Neuronal stem cell (in vitro differentiated cells): ENCODE results near the gene ITPR1.

Source experiments
- DNase-seq: peaks from one replicate; pipeline ENCODE4 v3.0.0-alpha.2; 2013; ENCODE audit warnings: low spot score
- H2AFZ ChIP-seq: one replicate; pipeline ENCODE4 v1.6.1; 2013; ENCODE audit warnings: mild to moderate bottlenecking, low read length, inconsistent platforms
- H2AK5ac ChIP-seq: 2 replicates; pipeline ENCODE4 v1.6.1; 2013; ENCODE audit warnings: low read depth, mild to moderate bottlenecking, inconsistent platforms, low read length, moderate library complexity, mixed read lengths
- H2BK120ac ChIP-seq: 2 replicates; pipeline ENCODE4 v1.6.1; 2013; ENCODE audit warnings: low read depth, mild to moderate bottlenecking, inconsistent platforms, low read length, moderate library complexity, mixed read lengths
- H2BK12ac ChIP-seq: one replicate; pipeline ENCODE4 v1.6.1; 2013; ENCODE audit warnings: low read length, inconsistent platforms
- H2BK15ac ChIP-seq: 2 replicates; pipeline ENCODE4 v1.6.1; 2013; ENCODE audit warnings: mild to moderate bottlenecking, low read length, inconsistent platforms, mixed read lengths
- H2BK5ac ChIP-seq: one replicate; pipeline ENCODE4 v1.6.1; 2013; ENCODE audit warnings: inconsistent platforms, mild to moderate bottlenecking, low read length, moderate library complexity
- H3K14ac ChIP-seq: one replicate; pipeline ENCODE4 v1.6.1; 2013; ENCODE audit warnings: low read length, inconsistent platforms
- H3K18ac ChIP-seq: 2 replicates; pipeline ENCODE4 v1.6.1; 2013; ENCODE audit warnings: low read length, inconsistent platforms
- H3K23ac ChIP-seq: 2 replicates; pipeline ENCODE4 v1.6.1; 2013; ENCODE audit warnings: low read depth, mild to moderate bottlenecking, mixed read lengths, low read length, inconsistent platforms; ENCODE audit not compliant: poor library complexity
- H3K27ac ChIP-seq: replicated peaks from 3 replicates; pipeline ENCODE4 v1.5.1; 2013; ENCODE audit warnings: low read length, inconsistent platforms
- H3K27me3 ChIP-seq, 3 experiments: 2 replicates each; pipeline ENCODE4 v1.6.1; 2013; ENCODE audit warnings: low read length in 3 of 3, mild to moderate bottlenecking in 2 of 3, inconsistent platforms in 1 of 3, low read depth in 1 of 3, mixed read lengths in 1 of 3, moderate library complexity in 1 of 3; ENCODE audit not compliant: control insufficient read depth in 3 of 3, insufficient read depth in 3 of 3
- H3K36me3 ChIP-seq, 2 donors: replicated peaks in 1 of 2; 2 replicates each; pipeline ENCODE4 v1.6.1; 2013; ENCODE audit warnings: low read length in 2 of 2; ENCODE audit not compliant: control insufficient read depth in 2 of 2, insufficient read depth in 2 of 2
- H3K4ac ChIP-seq: 2 replicates; pipeline ENCODE4 v1.6.1; 2013; ENCODE audit warnings: inconsistent platforms, mild to moderate bottlenecking, low read length, moderate library complexity
- H3K4me1 ChIP-seq, 2 donors: 1 replicate in 1 of 2; 2 replicates in 1 of 2; pipeline ENCODE4 v1.6.1; 2013; ENCODE audit warnings: low read length in 2 of 2, low read depth in 1 of 2; ENCODE audit not compliant: control insufficient read depth in 2 of 2, insufficient read depth in 1 of 2
- H3K4me2 ChIP-seq: one replicate; pipeline ENCODE4 v1.6.1; 2013; ENCODE audit warnings: mild to moderate bottlenecking, low read length, inconsistent platforms; ENCODE audit not compliant: insufficient read depth, poor library complexity, severe bottlenecking
- H3K4me3 ChIP-seq, 2 donors: 2 replicates each; pipeline ENCODE4 v1.5.1; 2013; ENCODE audit warnings: low read length in 2 of 2, mild to moderate bottlenecking in 2 of 2, inconsistent platforms in 1 of 2, moderate library complexity in 1 of 2
- H3K79me1 ChIP-seq: one replicate; pipeline ENCODE4 v1.6.1; 2013; ENCODE audit warnings: low read depth, mild to moderate bottlenecking, inconsistent platforms, low read length, moderate library complexity
- H3K9ac ChIP-seq: one replicate; pipeline ENCODE4 v1.6.1; 2013; ENCODE audit warnings: mild to moderate bottlenecking, low read depth, low read length, inconsistent platforms; ENCODE audit not compliant: poor library complexity
- H3K9me3 ChIP-seq, 2 donors: replicated peaks in 1 of 2; 2 replicates each; pipeline versions ENCODE3 to v1.6.1; 2013; ENCODE audit warnings: low read length in 2 of 2, mild to moderate bottlenecking in 2 of 2, inconsistent platforms in 1 of 2, low read depth in 1 of 2, mixed read lengths in 1 of 2, moderate library complexity in 1 of 2; ENCODE audit not compliant: control insufficient read depth in 2 of 2, insufficient read depth in 1 of 2
- H4K8ac ChIP-seq: one replicate; pipeline ENCODE4 v1.6.1; 2013; ENCODE audit warnings: low read depth, mild to moderate bottlenecking, inconsistent platforms, low read length, moderate library complexity
- H4K91ac ChIP-seq: one replicate; pipeline ENCODE4 v1.6.1; 2013; ENCODE audit warnings: low read length, low read depth, mild to moderate bottlenecking, inconsistent platforms; ENCODE audit not compliant: poor library complexity
- WGBS, 2 donors: extraction: QIAGEN DNeasy Blood & Tissue Kit; methylation state at CpG; one replicate each; pipeline ENCODE4 v1.1.7; 2013; ENCODE audit warnings: missing lambda C conversion rate in 2 of 2, mixed read lengths in 1 of 2; ENCODE audit not compliant: insufficient read length in 2 of 2, insufficient replicate concordance in 1 of 2; ENCODE audit errors: extremely low coverage in 2 of 2; 5-methylcytosine and 5-hydroxymethylcytosine counted together

The ITPR1 gene

GRCh38 chr3:4865714-4866113 is 372.6 kb downstream of the ITPR1 start:
- no peak overlapping the region for H4K91ac ChIP-seq
- H3K4ac ChIP-seq = no peak overlapping the region
- H2BK15ac ChIP-seq = no peak overlapping the region
- no peak overlapping the region for H3K9ac ChIP-seq
- H3K23ac ChIP-seq = no peak overlapping the region
- H3K79me1 ChIP-seq = no peaks in the 10 kb centered on the region
- no peak overlapping the region for H2BK12ac ChIP-seq
- H3K9me3 ChIP-seq = peaks cover 0 to 1% of the 10 kb centered on the region in 2 donors
- H4K8ac ChIP-seq = no peak overlapping the region
- H3K4me2 ChIP-seq = no peak overlapping the region
- DNase-seq = no peak
- H2BK120ac ChIP-seq = no peak overlapping the region
- no peak overlapping the region for H2AK5ac ChIP-seq
- no CpG with 5 or more reads among the region's 2 CpGs for WGBS, 2 donors
- no peak overlapping the region for H3K4me3 ChIP-seq
- H2BK5ac ChIP-seq = no peak overlapping the region
- H3K27me3 ChIP-seq = peaks cover 0 to 3% (median 0%) of the 10 kb centered on the region in 3 experiments
- H3K18ac ChIP-seq = no peak overlapping the region
- no peak overlapping the region for H3K27ac ChIP-seq
- H3K36me3 ChIP-seq = no peaks in the 10 kb centered on the region
- H2AFZ ChIP-seq = no peak overlapping the region
- no peak overlapping the region for H3K14ac ChIP-seq
- H3K4me1 ChIP-seq = peaks cover 0 to 8% of the 10 kb centered on the region in 2 donors

GRCh38 chr3:4866866-4867265 is 373.7 kb downstream of the ITPR1 start:
- Histone ChIP-seq H3K9me3 (peaks cover 0 to 1% of the 10 kb centered on the region in 2 donors), H2BK5ac (no peak overlapping the region), H2AFZ (peak overlapping the region; percentile 26), H3K9ac (no peak overlapping the region), H3K4ac (no peak overlapping the region), H3K4me2 (no peak overlapping the region), H2AK5ac (no peak overlapping the region), H4K91ac (no peak overlapping the region), H2BK15ac (no peak overlapping the region), H2BK120ac (no peak overlapping the region), H3K27ac (no peak overlapping the region), H2BK12ac (no peak overlapping the region), H3K4me1 (peaks cover 0 to 8% of the 10 kb centered on the region in 2 donors), H3K18ac (no peak overlapping the region), H4K8ac (no peak overlapping the region), H3K23ac (no peak overlapping the region), H3K27me3 (peaks cover 0 to 3% (median 0%) of the 10 kb centered on the region in 3 experiments), H3K79me1 (no peaks in the 10 kb centered on the region), H3K14ac (no peak overlapping the region), H3K4me3 (no peak overlapping the region), H3K36me3 (no peaks in the 10 kb centered on the region)
- no CpG with 5 or more reads among the region's 6 CpGs for WGBS, 2 donors
- DNase-seq = no peak

GRCh38 chr3:4877173-4877787 is 384.1 kb downstream of the ITPR1 start:
- Histone ChIP-seq H3K4me2 (no peak overlapping the region), H2BK15ac (no peak overlapping the region), H3K79me1 (no peaks in the 10 kb centered on the region), H3K9me3 (no peaks in the 10 kb centered on the region), H2BK12ac (no peak overlapping the region), H2BK120ac (no peak overlapping the region), H2AK5ac (no peak overlapping the region), H3K18ac (no peak overlapping the region), H3K4ac (no peak overlapping the region), H3K23ac (no peak overlapping the region), H3K4me3 (no peak overlapping the region), H3K27me3 (no peaks in the 10 kb centered on the region), H3K36me3 (no peaks in the 10 kb centered on the region), H4K8ac (no peak overlapping the region), H2AFZ (no peak overlapping the region), H3K14ac (no peak overlapping the region), H3K4me1 (no peaks in the 10 kb centered on the region), H2BK5ac (no peak overlapping the region), H3K9ac (no peak overlapping the region), H3K27ac (no peak overlapping the region), H4K91ac (no peak overlapping the region)
- DNase-seq = no peak
- no CpG with 5 or more reads among the region's 3 CpGs for WGBS, 2 donors

GRCh38 chr3:4880850-4881249 is 387.7 kb downstream of the ITPR1 start:
- H3K79me1 ChIP-seq = no peaks in the 10 kb centered on the region
- no peaks in the 10 kb centered on the region for H3K9me3 ChIP-seq
- no peak overlapping the region for H2AFZ ChIP-seq
- no peak overlapping the region for H3K9ac ChIP-seq
- no peak for DNase-seq
- peaks cover 3 to 4% of the 10 kb centered on the region in 2 donors for H3K4me1 ChIP-seq
- H3K18ac ChIP-seq = no peak overlapping the region
- no CpG with 5 or more reads among the region's 6 CpGs for WGBS, 2 donors
- no peak overlapping the region for H4K91ac ChIP-seq
- H2BK5ac ChIP-seq = no peak overlapping the region
- no peak overlapping the region for H3K4me2 ChIP-seq
- no peaks in the 10 kb centered on the region for H3K36me3 ChIP-seq
- no peak overlapping the region for H3K27ac ChIP-seq
- no peak overlapping the region for H4K8ac ChIP-seq
- no peak overlapping the region for H2BK12ac ChIP-seq
- no peak overlapping the region for H2BK120ac ChIP-seq
- H2AK5ac ChIP-seq = no peak overlapping the region
- H3K4me3 ChIP-seq = no peak overlapping the region
- H3K4ac ChIP-seq = no peak overlapping the region
- H3K14ac ChIP-seq = no peak overlapping the region
- H2BK15ac ChIP-seq = no peak overlapping the region
- peaks cover 0 to 2% (median 0%) of the 10 kb centered on the region in 3 experiments for H3K27me3 ChIP-seq
- no peak overlapping the region for H3K23ac ChIP-seq
